HepG2 (cell line): ENCODE measurements around the gene LY6G5B. TPM values are rescaled to one million over a fixed set of nuclear protein-coding genes. Genes with fewer than 3 reads are reported as not detected.

Experiments
- RELA ChIP-seq: sonication (generic); formaldehyde crosslinking; IDR thresholded peaks from 2 replicates; pipeline ENCODE4 v1.4.0; 2020; ENCODE audit warnings: missing genetic modification reagents
- TBX2 ChIP-seq: sonication (generic); formaldehyde crosslinking; IDR thresholded peaks from 2 replicates; pipeline ENCODE4 v1.5.0; 2020; ENCODE audit warnings: missing genetic modification reagents, mild to moderate bottlenecking, borderline replicate concordance
- ZNF20 ChIP-seq: sonication (generic); formaldehyde crosslinking; IDR thresholded peaks from 2 replicates; pipeline ENCODE4 v1.4.0; 2020; ENCODE audit warnings: mild to moderate bottlenecking, moderate library complexity, missing genetic modification reagents
- ZNF563 ChIP-seq: sonication (generic); formaldehyde crosslinking; IDR thresholded peaks from 2 replicates; pipeline ENCODE4 v1.8.0; 2022; ENCODE audit warnings: mild to moderate bottlenecking, moderate library complexity, missing genetic modification reagents
- ZNF713 ChIP-seq: sonication (generic); formaldehyde crosslinking; IDR thresholded peaks from 2 replicates; pipeline ENCODE4 v1.4.0; 2020; ENCODE audit warnings: mild to moderate bottlenecking, missing genetic modification reagents
- ZNF724P ChIP-seq: sonication (generic); formaldehyde crosslinking; IDR thresholded peaks from 2 replicates; pipeline ENCODE4 v1.8.0; 2022; ENCODE audit warnings: missing genetic modification reagents, borderline replicate concordance
- polyA plus RNA-seq, 8 experiments: library from polyadenylated mRNA; depleted of rRNA in 3 of 8; stranded (reverse) in 7 of 8; unstranded in 1 of 8; fragments of >200 nt; fragmentation: Illumina TruSeq in 4 of 8; extraction: Trizol in 4 of 8; gene quantifications; 2 replicates each; pipeline versions ENCODE4 v1.2.1 to v1.2.3, GENCODE V29; 2011 to 2016; ENCODE audit warnings: low read depth in 4 of 8, missing spikeins in 1 of 8, mixed read lengths in 1 of 8; ENCODE audit not compliant: insufficient read depth in 1 of 8
- total RNA-seq, 5 experiments: library from RNA; depleted of rRNA; stranded (reverse); fragments of >200 nt; fragmentation: Illumina TruSeq; extraction: Trizol; gene quantifications; 2 replicates each; pipeline ENCODE4 v1.2.3, GENCODE V29; 2016; ENCODE audit warnings: low read depth in 1 of 5
- TF ChIP-seq, protein P1 (sequence below), 2 experiments: sonication (generic) in 1 of 2; formaldehyde crosslinking in 1 of 2; IDR thresholded peaks; 2 replicates each; pipeline versions ENCODE4 v1.4.0 to v1.6.1; 2016 to 2020; ENCODE audit warnings: borderline replicate concordance in 1 of 2, low read depth in 1 of 2, mild to moderate bottlenecking in 1 of 2, missing genetic modification reagents in 1 of 2

The LY6G5B gene
- total and polyA plus RNA-seq, 2 of the 13 experiments (the other 11 are each of a cell fraction or from before 2014, with no cell fraction given): 7.8 to 15.7 TPM

DNA sequence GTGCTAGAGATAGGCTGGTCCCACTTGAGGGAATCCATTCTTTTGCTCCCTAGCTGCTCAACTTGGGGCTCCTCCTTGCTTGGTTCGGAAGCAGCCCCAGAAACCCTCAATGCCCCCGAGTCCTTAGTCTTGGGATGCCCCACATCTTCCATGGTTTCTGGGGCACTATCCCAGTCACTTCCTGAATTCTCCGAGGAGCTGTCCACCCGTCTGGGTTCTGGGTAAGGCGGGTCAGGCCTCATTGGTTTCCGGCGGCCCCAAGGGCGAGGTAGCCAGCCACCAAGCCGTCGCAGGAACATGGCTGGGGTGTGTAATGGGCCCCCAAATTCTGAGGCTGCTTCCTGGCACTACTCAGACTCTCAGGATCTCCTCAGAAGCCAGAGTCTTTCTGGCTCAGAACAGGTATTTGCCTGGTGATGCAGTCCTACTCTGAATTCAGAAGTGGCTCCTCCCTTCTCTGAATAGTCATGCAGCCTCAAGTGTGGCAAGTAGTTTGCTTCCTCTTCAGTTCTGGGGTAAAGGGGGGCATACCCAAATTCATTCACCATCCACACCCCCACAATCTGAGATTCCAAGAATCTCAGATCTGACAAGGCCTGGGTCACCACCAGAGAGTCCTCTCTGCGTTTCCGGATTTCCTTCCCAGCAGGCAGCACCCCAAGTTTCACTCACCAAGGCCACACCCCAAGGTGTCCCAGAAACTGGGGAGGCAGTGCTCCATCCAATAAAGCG lies 10.0 kb upstream of the LY6G5B start (continued):
- TF ChIP-seq, protein P1, sequence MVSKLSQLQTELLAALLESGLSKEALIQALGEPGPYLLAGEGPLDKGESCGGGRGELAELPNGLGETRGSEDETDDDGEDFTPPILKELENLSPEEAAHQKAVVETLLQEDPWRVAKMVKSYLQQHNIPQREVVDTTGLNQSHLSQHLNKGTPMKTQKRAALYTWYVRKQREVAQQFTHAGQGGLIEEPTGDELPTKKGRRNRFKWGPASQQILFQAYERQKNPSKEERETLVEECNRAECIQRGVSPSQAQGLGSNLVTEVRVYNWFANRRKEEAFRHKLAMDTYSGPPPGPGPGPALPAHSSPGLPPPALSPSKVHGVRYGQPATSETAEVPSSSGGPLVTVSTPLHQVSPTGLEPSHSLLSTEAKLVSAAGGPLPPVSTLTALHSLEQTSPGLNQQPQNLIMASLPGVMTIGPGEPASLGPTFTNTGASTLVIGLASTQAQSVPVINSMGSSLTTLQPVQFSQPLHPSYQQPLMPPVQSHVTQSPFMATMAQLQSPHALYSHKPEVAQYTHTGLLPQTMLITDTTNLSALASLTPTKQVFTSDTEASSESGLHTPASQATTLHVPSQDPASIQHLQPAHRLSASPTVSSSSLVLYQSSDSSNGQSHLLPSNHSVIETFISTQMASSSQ (IDR thresholded peaks at IDR 0.05; ENCODE audit: low read depth): no peak
- TF ChIP-seq, protein P1 (CRISPR knock-in tag; IDR thresholded peaks at IDR 0.05; ENCODE audit: borderline replicate concordance): 0 out of 2 replicates have a peak, but pooled peaks have one; percentile 32
- TF ChIP-seq ZNF713 (no peak), ZNF20 (CRISPR knock-in tag) (peak; percentile 73; the same call in 1 of the 2 replicates), TBX2 (CRISPR knock-in tag) (peak; percentile 15; the same call in 1 of the 2 replicates), ZNF563 (CRISPR knock-in tag) (no peak), RELA (0 out of 2 replicates have a peak, but pooled peaks have one; percentile 16), ZNF724P (CRISPR knock-in tag) (no peak)
- TF ChIP-seq, all 625 proteins: peak for 46
